ENCODE measurements around the gene NANP. TPM values are rescaled to one million over a fixed set of nuclear protein-coding genes. Genes with fewer than 3 reads are reported as not detected.

The NANP gene
- polyA plus RNA-seq, 1 experiment: 3.9 TPM

GRCh38 chr20:25623225-25623735 is 534 bp downstream of the NANP start:
- H3K27me3 ChIP-seq (ENCODE audit: control insufficient read depth, insufficient read depth, low read length): no peaks in the 10 kb centered on the region
- no peak for TF ChIP-seq CTCF (IDR thresholded peaks at IDR 0.05; ENCODE audit: insufficient read depth, low read depth, low read length)
- DNase-seq (ENCODE audit: low read depth): no peak
- no peaks in the 10 kb centered on the region for H3K36me3 ChIP-seq (ENCODE audit: control insufficient read depth, insufficient read depth, low read length)
- POLR2A ChIA-PET: no interaction called here
- CTCF ChIA-PET: no interaction called here
- H3K4me3 ChIP-seq (ENCODE audit: low read depth, low read length): peak overlapping the region; percentile 96

- DNase-seq (ENCODE audit: low read depth): no peak
- ChIA-PET CTCF (no interaction called here), POLR2A (no interaction called here)
- no peaks in the 10 kb centered on the region for H3K27me3 ChIP-seq (ENCODE audit: control insufficient read depth, insufficient read depth, low read length)
- H3K4me3 ChIP-seq (ENCODE audit: low read depth, low read length): peak overlapping the region; percentile 96
- TF ChIP-seq CTCF (IDR thresholded peaks at IDR 0.05; ENCODE audit: insufficient read depth, low read depth, low read length): 0 out of 2 replicates have a peak, but pooled peaks have one; percentile 8
- H3K36me3 ChIP-seq (ENCODE audit: control insufficient read depth, insufficient read depth, low read length): no peaks in the 10 kb centered on the region
Measured at GRCh38 chr20:25622450-25623224, 1.2 kb downstream of the NANP start.

GRCh38 chr20:25622049-25622448 is 1.8 kb downstream of the NANP start:
- no peaks in the 10 kb centered on the region for H3K27me3 ChIP-seq (ENCODE audit: control insufficient read depth, insufficient read depth, low read length)
- no peak overlapping the region for H3K4me3 ChIP-seq (ENCODE audit: low read depth, low read length)
- CTCF ChIA-PET: no interaction called here
- H3K36me3 ChIP-seq (ENCODE audit: control insufficient read depth, insufficient read depth, low read length): no peaks in the 10 kb centered on the region
- TF ChIP-seq CTCF (IDR thresholded peaks at IDR 0.05; ENCODE audit: insufficient read depth, low read depth, low read length): no peak
- POLR2A ChIA-PET: no interaction called here
- DNase-seq (ENCODE audit: low read depth): no peak

- ChIA-PET CTCF (interaction anchor here (0.6 to 1.6 kb wide), 2 partner anchors 71 to 626 kb away, joined by 3 read pairs; no protein-coding TSS in a partner anchor), POLR2A (no interaction called here)
- Histone ChIP-seq H3K27me3 (ENCODE audit: control insufficient read depth, insufficient read depth, low read length) (no peaks in the 10 kb centered on the region), H3K36me3 (ENCODE audit: control insufficient read depth, insufficient read depth, low read length) (no peaks in the 10 kb centered on the region), H3K4me3 (ENCODE audit: low read depth, low read length) (no peak overlapping the region)
- no peak for TF ChIP-seq CTCF (IDR thresholded peaks at IDR 0.05; ENCODE audit: insufficient read depth, low read depth, low read length)
- DNase-seq (ENCODE audit: low read depth): no peak
Measured at GRCh38 chr20:25619514-25619913, 4.3 kb downstream of the NANP start.

GRCh38 chr20:25608774-25609173 is 15.0 kb downstream of the NANP start:
- Histone ChIP-seq H3K36me3 (ENCODE audit: control insufficient read depth, insufficient read depth, low read length) (0 out of 2 replicates have a peak, but pooled peaks cover 2% of the 10 kb centered on the region), H3K4me3 (ENCODE audit: low read depth, low read length) (no peak overlapping the region), H3K27me3 (ENCODE audit: control insufficient read depth, insufficient read depth, low read length) (no peaks in the 10 kb centered on the region)
- no peak for TF ChIP-seq CTCF (IDR thresholded peaks at IDR 0.05; ENCODE audit: insufficient read depth, low read depth, low read length)
- no peak for DNase-seq (ENCODE audit: low read depth)
- POLR2A ChIA-PET: no interaction called here
- CTCF ChIA-PET: no interaction called here

All from BJ (cell line).